Measurements from ENCODE around the gene GCK.

DNA sequence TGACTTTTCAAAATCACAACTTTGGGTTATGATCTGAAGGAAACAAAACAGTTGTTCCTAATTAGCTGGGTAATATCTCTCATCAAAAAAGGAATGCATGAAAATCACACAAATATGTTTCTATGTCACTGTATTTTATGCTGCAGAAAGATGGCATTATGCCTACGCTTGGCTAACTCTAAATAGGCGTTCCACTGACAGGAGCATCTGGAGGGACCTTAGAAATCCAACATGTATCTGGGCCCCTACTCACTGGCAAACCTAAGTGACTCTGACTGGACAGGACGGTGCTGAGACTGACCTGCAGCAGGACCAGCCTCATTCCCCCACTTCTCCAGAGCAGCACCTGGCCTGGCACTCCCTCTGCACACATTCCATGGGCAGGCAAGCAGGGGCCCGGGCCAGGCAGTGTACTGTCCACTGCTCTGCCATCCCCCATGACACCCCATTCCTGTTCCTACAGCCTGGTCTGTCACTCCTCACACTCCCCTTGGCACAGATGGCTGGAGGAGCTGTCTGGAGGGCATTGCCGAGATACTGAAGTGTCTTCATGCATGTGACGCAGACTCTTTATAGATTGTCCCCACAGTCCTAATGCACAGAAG lies 45.5 kb downstream of the GCK start:
- TF ChIP-seq CTCF (IDR thresholded peaks at IDR 0.05) (no peak), POLR2A (IDR thresholded peaks at IDR 0.05) (no peak)
